CD4-positive, alpha-beta T cell (primary cell): ENCODE results near the gene OR4N2. TPM values are rescaled to one million over a fixed set of nuclear protein-coding genes. Genes with fewer than 3 reads are reported as not detected.
"Not testable (repeated sequence)": the region's sequence is repeated elsewhere in the genome, so short reads cannot be mapped to it uniquely, and the experiment has no call there.

ENCODE experiments used
- ATAC-seq: fragments of 200-7000 bp; cut with Tn5 transposase; one replicate; pipeline ENCODE4 v1.10.0; 2022; ENCODE audit warnings: mild to moderate bottlenecking; ENCODE audit not compliant: poor library complexity
- CTCF ChIA-PET: fragments of 350-600 bp; sonication (Branson Sonifier 250); formaldehyde crosslinking; loops from one replicate; lab custom pipeline; 2021; ENCODE audit warnings: antibody characterized with exemption, inconsistent platforms; lab: Charles Lee
- POLR2A ChIA-PET: fragments of 350-600 bp; sonication (Branson Sonifier 250); formaldehyde crosslinking; loops from one replicate; lab custom pipeline; 2021; ENCODE audit warnings: antibody characterized with exemption, inconsistent platforms; lab: Charles Lee
- DNase-seq, 14 experiments: peaks; one replicate each; pipeline ENCODE4 v3.0.0-alpha.2; 2013 to 2020; ENCODE audit warnings: mixed read lengths in 2 of 14
- H3K27ac ChIP-seq, 2 donors: one replicate each; pipeline versions ENCODE4 v1.5.1 to v1.7.0; 2013; ENCODE audit warnings: low read length in 2 of 2, low read depth in 1 of 2, mild to moderate bottlenecking in 1 of 2
- H3K27me3 ChIP-seq, 2 experiments: 1 replicate in 1 of 2; 2 replicates in 1 of 2; pipeline versions ENCODE4 v1.6.1 to v1.7.0; 2013; ENCODE audit warnings: low read length in 2 of 2, control low read depth in 1 of 2, mild to moderate bottlenecking in 1 of 2, moderate library complexity in 1 of 2; ENCODE audit not compliant: insufficient read depth in 2 of 2, control insufficient read depth in 1 of 2
- H3K36me3 ChIP-seq: one replicate; pipeline ENCODE4 v1.6.1; 2013; ENCODE audit warnings: low read length, control low read depth; ENCODE audit not compliant: insufficient read depth
- H3K4me1 ChIP-seq: one replicate; pipeline ENCODE4 v1.6.1; 2013; ENCODE audit warnings: low read length, control low read depth; ENCODE audit not compliant: insufficient read depth
- H3K4me3 ChIP-seq: one replicate; pipeline ENCODE4 v1.5.1; 2013; ENCODE audit warnings: mild to moderate bottlenecking, low read length, moderate library complexity
- H3K9me3 ChIP-seq, 2 experiments: 1 replicate in 1 of 2; 2 replicates in 1 of 2; pipeline versions ENCODE4 v1.6.1 to v1.7.0; 2013; ENCODE audit warnings: low read length in 2 of 2, mild to moderate bottlenecking in 2 of 2, control low read depth in 1 of 2, moderate library complexity in 1 of 2; ENCODE audit not compliant: control insufficient read depth in 1 of 2, insufficient read depth in 1 of 2
- H3K27ac Mint-ChIP-seq: one replicate; pipeline ENCODE4 v1.8.0; 2020; ENCODE audit warnings: mixed read lengths
- H3K27me3 Mint-ChIP-seq: one replicate; pipeline ENCODE4 v1.8.0; 2021; ENCODE audit warnings: mixed read lengths
- H3K36me3 Mint-ChIP-seq: one replicate; pipeline ENCODE4 v1.8.0; 2021; ENCODE audit warnings: low read depth, mixed read lengths
- H3K4me1 Mint-ChIP-seq: one replicate; pipeline ENCODE4 v1.8.0; 2021; ENCODE audit warnings: low read depth, mixed read lengths
- H3K4me3 Mint-ChIP-seq: one replicate; pipeline ENCODE4 v1.8.0; 2020; ENCODE audit warnings: mild to moderate bottlenecking, mixed read lengths
- H3K9me3 Mint-ChIP-seq: one replicate; pipeline ENCODE4 v1.8.0; 2020; ENCODE audit warnings: mixed read lengths
- CTCF ChIP-seq: fragments of 200-600 bp; IDR thresholded peaks from one replicate; pipeline ENCODE4 v1.8.0; 2022; ENCODE audit warnings: antibody characterized with exemption, mild to moderate bottlenecking
- intact Hi-C, 2 experiments: fragments of 100-400 bp; cut with DNase I in 1 of 2; cut with micrococcal nuclease in 1 of 2; formaldehyde crosslinking; loops; one replicate each; pipeline versions ENCODE4 v1.15.1 to v1.9.0; 2023 to 2025; cut with DNase I, micrococcal nuclease
- total RNA-seq, 174 experiments: library from RNA in 2 of 174; stranded (reverse) in 2 of 174; gene quantifications; one replicate each; pipeline ENCODE4 v1.2.3 and lab custom pipeline; 2021 to 2026

The OR4N2 gene
- total RNA-seq, 2 experiments from 2014 or later, result not detected

GRCh38 chr14:19775587-19775986 is 28.0 kb upstream of the OR4N2 start:
- Histone ChIP-seq H3K4me3 (no peak overlapping the region), H3K27me3 (no peaks in the 10 kb centered on the region), H3K9me3 (peaks cover 10 to 11% of the 10 kb centered on the region in 2 experiments), H3K4me1 (no peaks in the 10 kb centered on the region), H3K27ac (no peak overlapping the region), H3K36me3 (no peaks in the 10 kb centered on the region)
- ChIA-PET POLR2A (no interaction called here), CTCF (no interaction called here)
- H3K27ac Mint-ChIP-seq, result no peak overlapping the region
- TF ChIP-seq CTCF, result no peak
- no peak overlapping the region for H3K4me3 Mint-ChIP-seq
- DNase-seq (no peak), ATAC-seq (no peak)
- H3K4me1 Mint-ChIP-seq, result no peaks in the 10 kb centered on the region
- no peaks in the 10 kb centered on the region for H3K36me3 Mint-ChIP-seq
- intact Hi-C loops, result no loop called here
- H3K27me3 Mint-ChIP-seq, result peaks cover 18% of the 10 kb centered on the region
- H3K9me3 Mint-ChIP-seq, result peaks cover 2% of the 10 kb centered on the region

- H3K27me3 Mint-ChIP-seq, H3K36me3 Mint-ChIP-seq, H3K27ac ChIP-seq, H3K27me3 ChIP-seq, intact Hi-C loops, H3K9me3 Mint-ChIP-seq, ATAC-seq, H3K4me1 Mint-ChIP-seq, CTCF ChIA-PET, H3K9me3 ChIP-seq, POLR2A ChIA-PET, H3K4me3 Mint-ChIP-seq, H3K4me3 ChIP-seq, H3K27ac Mint-ChIP-seq, DNase-seq, H3K36me3 ChIP-seq, H3K4me1 ChIP-seq: not testable (repeated sequence)
Measured at GRCh38 chr14:19785848-19786247, 17.7 kb upstream of the OR4N2 start.

DNA sequence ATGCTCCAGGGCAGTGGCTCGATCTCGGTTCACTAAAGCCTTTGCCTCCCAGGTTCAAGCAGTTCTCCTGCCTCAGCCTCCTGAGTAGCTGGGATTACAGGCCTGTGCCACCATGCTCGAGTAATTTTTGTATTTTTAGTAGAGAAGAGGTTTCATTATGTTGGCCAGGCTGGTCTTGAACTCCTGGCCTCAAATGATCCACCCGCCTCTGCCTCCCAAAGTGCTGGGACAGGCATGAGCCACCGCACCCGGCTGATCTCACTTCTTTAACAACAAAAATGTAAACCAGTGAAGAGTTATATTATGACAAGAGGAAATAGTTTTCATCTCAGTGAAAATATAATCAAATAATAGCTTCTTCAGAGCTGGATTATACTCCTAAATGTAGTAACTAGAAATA is 16.3 kb upstream of the OR4N2 start:
- H3K36me3 Mint-ChIP-seq, H3K27me3 Mint-ChIP-seq, DNase-seq, H3K4me1 Mint-ChIP-seq, ATAC-seq, H3K27me3 ChIP-seq, H3K36me3 ChIP-seq, H3K27ac Mint-ChIP-seq, H3K27ac ChIP-seq, CTCF ChIA-PET, H3K4me1 ChIP-seq, H3K4me3 Mint-ChIP-seq, intact Hi-C loops, H3K9me3 ChIP-seq, H3K9me3 Mint-ChIP-seq, POLR2A ChIA-PET, H3K4me3 ChIP-seq: not testable (repeated sequence)

DNA sequence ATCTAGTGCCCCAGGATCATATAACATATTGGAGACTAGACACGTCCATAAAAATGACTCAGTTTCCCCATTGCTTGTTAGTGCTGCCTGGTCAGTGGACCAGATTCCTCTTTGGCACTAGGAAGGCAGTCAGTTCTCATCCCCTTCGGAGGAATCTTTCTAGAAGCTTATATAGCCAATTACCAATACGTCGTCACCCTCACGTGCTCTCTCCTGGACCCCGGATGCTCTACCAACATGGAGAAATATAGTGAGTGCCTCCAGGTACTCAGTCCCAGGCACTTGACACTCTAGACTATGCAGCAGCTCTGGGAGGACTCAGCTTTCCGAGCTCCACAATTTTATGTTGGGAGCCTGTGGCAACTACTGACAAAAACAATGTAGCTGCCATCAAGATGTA is 15.4 kb upstream of the OR4N2 start:
- H3K27ac Mint-ChIP-seq, H3K27me3 Mint-ChIP-seq, DNase-seq, H3K4me3 Mint-ChIP-seq, ATAC-seq, H3K36me3 ChIP-seq, H3K27me3 ChIP-seq, H3K4me1 Mint-ChIP-seq, H3K27ac ChIP-seq, POLR2A ChIA-PET, CTCF ChIA-PET, H3K36me3 Mint-ChIP-seq, H3K4me3 ChIP-seq, H3K9me3 ChIP-seq, H3K9me3 Mint-ChIP-seq, intact Hi-C loops, H3K4me1 ChIP-seq: not testable (repeated sequence)

DNA sequence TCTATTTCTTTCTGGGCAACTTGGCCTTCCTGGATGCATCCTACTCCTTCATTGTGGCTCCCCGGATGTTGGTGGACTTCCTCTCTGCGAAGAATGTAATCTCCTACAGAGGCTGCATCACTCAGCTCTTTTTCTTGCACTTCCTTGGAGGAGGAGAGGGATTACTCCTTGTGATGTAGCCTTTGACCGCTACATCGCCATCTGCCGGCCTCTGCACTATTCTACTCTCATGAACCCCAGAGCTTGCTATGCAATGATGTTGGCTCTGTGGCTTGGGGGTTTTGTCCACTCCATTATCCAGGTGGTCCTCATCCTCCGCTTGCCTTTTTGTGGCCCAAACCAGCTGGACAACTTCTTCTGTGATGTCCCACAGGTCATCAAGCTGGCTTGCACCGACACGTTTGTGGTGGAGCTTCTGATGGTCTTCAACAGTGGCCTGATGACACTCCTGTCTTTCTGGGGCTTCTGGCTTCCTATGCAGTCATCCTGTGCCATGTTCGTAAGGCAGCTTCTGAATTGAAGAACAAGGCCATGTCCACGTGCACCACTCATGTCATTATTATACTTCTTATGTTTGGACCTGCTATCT is 7.0 kb upstream of the OR4N2 start:
- H3K9me3 Mint-ChIP-seq, intact Hi-C loops, H3K4me1 Mint-ChIP-seq, ATAC-seq, H3K27me3 ChIP-seq, CTCF ChIA-PET, H3K27ac ChIP-seq, H3K4me1 ChIP-seq, H3K27ac Mint-ChIP-seq, H3K36me3 ChIP-seq, H3K4me3 Mint-ChIP-seq, H3K4me3 ChIP-seq, H3K27me3 Mint-ChIP-seq, POLR2A ChIA-PET, DNase-seq, H3K36me3 Mint-ChIP-seq: not testable (repeated sequence)
- peaks cover 0 to 17% of the 10 kb centered on the region in 2 experiments for H3K9me3 ChIP-seq
